Smooth muscle cell (in vitro differentiated cells): Measurements from ENCODE around the gene ZMAT3. TPM values are rescaled to one million over a fixed set of nuclear protein-coding genes. Genes with fewer than 3 reads are reported as not detected.
A peak's percentile ranks its signal among the peaks of the same experiment; 100 is the strongest.
"Not testable (repeated sequence)": the region's sequence is repeated elsewhere in the genome, so short reads cannot be mapped to it uniquely, and the experiment has no call there.

Source experiments
- DNase-seq: peaks from one replicate; lab custom pipeline; 2025; ENCODE audit not compliant: unreplicated experiment; lab: John Stamatoyannopoulos, UW
- H2AFZ ChIP-seq: fragments of 200-600 bp; sonication (generic); 2 replicates; pipeline ENCODE4 v1.6.0; 2016; ENCODE audit warnings: antibody characterized with exemption, low read depth, mild to moderate bottlenecking
- H3F3A ChIP-seq: fragments of 200-600 bp; sonication (generic); 2 replicates; pipeline ENCODE4 v1.6.0; 2017; ENCODE audit warnings: antibody characterized with exemption, low read depth
- H3K27ac ChIP-seq: fragments of 200-600 bp; sonication (generic); 2 replicates; pipeline ENCODE4 v1.5.1; 2016; ENCODE audit warnings: low read depth, mild to moderate bottlenecking
- H3K27me3 ChIP-seq: fragments of 200-600 bp; sonication (generic); 2 replicates; pipeline ENCODE4 v1.6.1; 2016; ENCODE audit warnings: low read depth, mild to moderate bottlenecking
- H3K36me3 ChIP-seq: fragments of 200-600 bp; sonication (generic); 2 replicates; pipeline ENCODE4 v1.5.1; 2016; ENCODE audit warnings: low read depth
- H3K4me1 ChIP-seq: fragments of 200-600 bp; sonication (generic); 2 replicates; pipeline ENCODE4 v1.5.1; 2016; ENCODE audit warnings: low read depth
- H3K4me2 ChIP-seq: fragments of 200-600 bp; sonication (generic); 2 replicates; pipeline ENCODE4 v1.6.0; 2016; ENCODE audit warnings: mild to moderate bottlenecking
- H3K4me3 ChIP-seq: fragments of 200-600 bp; sonication (generic); 2 replicates; pipeline ENCODE4 v1.5.1; 2016; ENCODE audit warnings: mild to moderate bottlenecking
- H3K79me2 ChIP-seq: fragments of 200-600 bp; sonication (generic); 2 replicates; pipeline ENCODE4 v1.6.0; 2016; ENCODE audit warnings: low read depth, mild to moderate bottlenecking
- H3K9ac ChIP-seq: fragments of 200-600 bp; sonication (generic); 2 replicates; pipeline ENCODE4 v1.6.0; 2016; ENCODE audit warnings: low read depth
- H3K9me3 ChIP-seq: fragments of 200-600 bp; sonication (generic); replicated peaks from 2 replicates; pipeline ENCODE4 v1.5.1; 2016; ENCODE audit warnings: low read depth
- H4K20me1 ChIP-seq: fragments of 200-600 bp; sonication (generic); 2 replicates; pipeline ENCODE4 v1.6.0; 2016; ENCODE audit warnings: low read depth
- CTCF ChIP-seq: fragments of 200-600 bp; sonication (generic); IDR thresholded peaks from 2 replicates; pipeline ENCODE4 v1.5.1; 2017; ENCODE audit warnings: borderline replicate concordance, mild to moderate bottlenecking, antibody characterized with exemption; ENCODE audit not compliant: insufficient read depth, poor library complexity, severe bottlenecking
- WGBS: methylation state at CpG from one replicate; pipeline ENCODE4 v1.1.7; 2016; ENCODE audit warnings: low lambda C conversion rate; 5-methylcytosine and 5-hydroxymethylcytosine counted together
- polyA plus RNA-seq: library from polyadenylated mRNA; unstranded; fragments of >200 nt; fragmentation: Nextera tagmentation; extraction: Ambion mirVana; gene quantifications from 2 replicates; pipeline ENCODE4 v1.2.1, GENCODE V29; 2016
- total RNA-seq: library from RNA; depleted of rRNA; stranded (reverse); fragments of >200 nt; gene quantifications from 2 replicates; pipeline ENCODE4 v1.2.3, GENCODE V29; 2014

ZMAT3 gene
- total and polyA plus RNA-seq, 2 experiments from 2014 or later: 34.8 to 54.4 TPM

GRCh38 chr3:179037351-179037750, 34.3 kb downstream of the ZMAT3 start:
- H3K27ac ChIP-seq: peak overlapping the region; percentile 79

DNA sequence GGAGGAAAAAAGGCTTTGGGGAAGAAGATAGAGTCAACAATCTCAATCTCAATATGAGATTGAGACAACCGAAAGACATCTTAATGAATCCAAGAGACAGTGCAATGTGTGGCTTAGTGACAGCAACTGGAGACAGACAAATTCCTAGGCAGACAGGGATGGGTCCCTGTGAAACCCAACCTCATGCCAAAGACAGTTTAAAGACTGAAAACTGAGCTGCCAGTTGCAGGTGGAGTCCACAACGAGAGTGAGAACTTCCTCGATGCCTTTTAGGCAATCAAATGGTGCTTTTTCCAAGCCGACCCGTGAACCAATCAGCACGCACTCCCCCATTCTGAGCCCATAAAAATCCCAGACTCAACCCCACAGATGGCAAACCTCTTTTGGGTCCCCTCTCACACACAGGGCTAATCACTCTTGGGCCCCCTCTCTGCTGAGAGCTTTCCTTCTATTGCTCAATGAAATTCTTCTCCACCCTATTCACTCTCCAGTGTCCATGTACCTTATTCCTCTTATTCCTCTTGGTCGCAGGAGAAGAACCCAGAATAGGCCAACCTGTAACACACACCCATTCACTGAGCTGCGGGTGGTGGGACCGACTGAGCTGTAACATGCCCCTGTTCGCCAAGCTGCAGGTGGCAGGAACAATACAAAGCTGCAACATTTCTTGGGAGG, 34.8 kb downstream of the ZMAT3 start:
- Histone ChIP-seq H3K4me1 (peaks cover 12% of the 10 kb centered on the region), H3K9me3 (no peaks in the 10 kb centered on the region), H3K36me3 (no peaks in the 10 kb centered on the region), H3F3A (no peaks in the 10 kb centered on the region), H3K27me3 (no peaks in the 10 kb centered on the region), H3K4me3 (no peak overlapping the region), H3K79me2 (peaks cover 52% of the 10 kb centered on the region), H3K4me2 (peak overlapping the region; percentile 73), H4K20me1 (peaks cover 41% of the 10 kb centered on the region), H2AFZ (no peak overlapping the region), H3K9ac (no peak overlapping the region), H3K27ac (peak overlapping the region; percentile 79)
- no peak for TF ChIP-seq CTCF
- WGBS: 90% methylated on average over 10 of the region's 10 CpGs
- no peak for DNase-seq

More at GRCh38 chr3:179037351-179037750, 34.3 kb downstream of the ZMAT3 start:
- Histone ChIP-seq H3K9ac (peak overlapping the region; percentile 38), H3K4me3 (no peak overlapping the region), H3K27me3 (no peaks in the 10 kb centered on the region), H3K4me2 (peak overlapping the region; percentile 73), H3K4me1 (peaks cover 12% of the 10 kb centered on the region), H3K36me3 (no peaks in the 10 kb centered on the region), H3F3A (no peaks in the 10 kb centered on the region), H3K79me2 (peaks cover 57% of the 10 kb centered on the region), H2AFZ (no peak overlapping the region), H4K20me1 (peaks cover 41% of the 10 kb centered on the region), H3K9me3 (no peaks in the 10 kb centered on the region)
- no peak for TF ChIP-seq CTCF
- peak; percentile 6 for DNase-seq
- 26% methylated on average over 10 of the region's 10 CpGs for WGBS

GRCh38 chr3:179036226-179036625, 35.4 kb downstream of the ZMAT3 start:
- no peak for TF ChIP-seq CTCF
- H4K20me1 ChIP-seq: peaks cover 41% of the 10 kb centered on the region
- H3K79me2 ChIP-seq: peaks cover 47% of the 10 kb centered on the region
- no peaks in the 10 kb centered on the region for H3K9me3 ChIP-seq
- no peak overlapping the region for H3K9ac ChIP-seq
- peaks cover 12% of the 10 kb centered on the region for H3K4me1 ChIP-seq
- peak overlapping the region; percentile 79 for H3K27ac ChIP-seq
- H3K36me3 ChIP-seq: no peaks in the 10 kb centered on the region
- no peak for DNase-seq
- WGBS: 47% methylated on average over 2 of the region's 2 CpGs
- no peak overlapping the region for H3K4me3 ChIP-seq
- H3K27me3 ChIP-seq: no peaks in the 10 kb centered on the region
- no peaks in the 10 kb centered on the region for H3F3A ChIP-seq
- H3K4me2 ChIP-seq: peak overlapping the region; percentile 28
- H2AFZ ChIP-seq: no peak overlapping the region

- no peak overlapping the region for H3K4me2 ChIP-seq
- H2AFZ ChIP-seq: no peak overlapping the region
- H3K27me3 ChIP-seq: no peaks in the 10 kb centered on the region
- H3K79me2 ChIP-seq: peaks cover 40% of the 10 kb centered on the region
- H4K20me1 ChIP-seq: peaks cover 47% of the 10 kb centered on the region
- no peak overlapping the region for H3K9ac ChIP-seq
- no peaks in the 10 kb centered on the region for H3K36me3 ChIP-seq
- no peaks in the 10 kb centered on the region for H3K9me3 ChIP-seq
- peak overlapping the region; percentile 79 for H3K27ac ChIP-seq
- DNase-seq: no peak
- H3K4me3 ChIP-seq: no peak overlapping the region
- WGBS: 84% methylated on average over 3 of the region's 3 CpGs
- peaks cover 12% of the 10 kb centered on the region for H3K4me1 ChIP-seq
- no peaks in the 10 kb centered on the region for H3F3A ChIP-seq
- no peak for TF ChIP-seq CTCF
Observed at GRCh38 chr3:179035232-179035631, 36.4 kb downstream of the ZMAT3 start.

- Histone ChIP-seq H3K4me1 (peaks cover 12% of the 10 kb centered on the region), H4K20me1 (peaks cover 62% of the 10 kb centered on the region), H3K27ac (peak overlapping the region; percentile 46), H3K79me2 (peaks cover 22% of the 10 kb centered on the region)
- H3K27me3 ChIP-seq, DNase-seq, H3K9ac ChIP-seq, H3K4me3 ChIP-seq, H3K9me3 ChIP-seq, H3K36me3 ChIP-seq, H2AFZ ChIP-seq, H3K4me2 ChIP-seq, H3F3A ChIP-seq: not testable (repeated sequence)
- 58% methylated on average over 5 of the region's 5 CpGs for WGBS
Observed at GRCh38 chr3:179033304-179033657, 38.3 kb downstream of the ZMAT3 start.
